Measurements from ENCODE around the gene TGIF2.

DNA sequence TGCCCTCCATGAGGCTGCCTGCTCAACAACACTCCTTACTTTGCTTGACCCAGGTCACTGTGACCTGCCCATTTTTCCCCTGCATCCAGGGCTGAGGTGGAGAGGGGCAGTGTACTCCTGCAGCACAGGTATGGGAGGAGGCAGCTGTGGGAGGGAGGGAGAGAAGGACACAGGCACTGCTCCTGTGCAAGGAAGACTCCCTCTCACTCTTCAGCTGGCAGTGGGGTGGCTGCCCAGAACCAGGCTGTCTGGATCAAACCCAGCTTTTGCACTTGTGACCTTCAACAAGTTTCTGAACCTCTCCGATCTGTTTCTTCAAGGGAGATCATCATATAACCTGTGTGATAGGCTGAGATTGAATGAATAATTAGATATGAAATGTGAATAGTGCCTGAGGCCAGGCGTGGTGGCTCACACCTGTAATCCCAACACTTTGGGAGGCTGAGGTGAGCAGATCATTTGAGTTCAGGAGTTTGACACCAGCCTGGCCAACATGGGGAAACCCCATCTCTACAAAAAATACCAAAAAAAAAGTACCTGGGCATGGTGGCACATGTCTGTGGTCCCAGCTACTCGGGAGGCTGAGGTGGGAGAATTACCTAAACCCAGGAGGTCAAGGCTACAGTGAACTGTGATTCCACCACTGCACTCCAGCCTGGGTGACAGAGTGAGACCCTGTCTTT, 14.1 kb downstream of the TGIF2 start:
- TF ChIP-seq, protein P1, sequence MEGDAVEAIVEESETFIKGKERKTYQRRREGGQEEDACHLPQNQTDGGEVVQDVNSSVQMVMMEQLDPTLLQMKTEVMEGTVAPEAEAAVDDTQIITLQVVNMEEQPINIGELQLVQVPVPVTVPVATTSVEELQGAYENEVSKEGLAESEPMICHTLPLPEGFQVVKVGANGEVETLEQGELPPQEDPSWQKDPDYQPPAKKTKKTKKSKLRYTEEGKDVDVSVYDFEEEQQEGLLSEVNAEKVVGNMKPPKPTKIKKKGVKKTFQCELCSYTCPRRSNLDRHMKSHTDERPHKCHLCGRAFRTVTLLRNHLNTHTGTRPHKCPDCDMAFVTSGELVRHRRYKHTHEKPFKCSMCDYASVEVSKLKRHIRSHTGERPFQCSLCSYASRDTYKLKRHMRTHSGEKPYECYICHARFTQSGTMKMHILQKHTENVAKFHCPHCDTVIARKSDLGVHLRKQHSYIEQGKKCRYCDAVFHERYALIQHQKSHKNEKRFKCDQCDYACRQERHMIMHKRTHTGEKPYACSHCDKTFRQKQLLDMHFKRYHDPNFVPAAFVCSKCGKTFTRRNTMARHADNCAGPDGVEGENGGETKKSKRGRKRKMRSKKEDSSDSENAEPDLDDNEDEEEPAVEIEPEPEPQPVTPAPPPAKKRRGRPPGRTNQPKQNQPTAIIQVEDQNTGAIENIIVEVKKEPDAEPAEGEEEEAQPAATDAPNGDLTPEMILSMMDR (optimal IDR thresholded peaks at IDR 0.05 in 1 of 3, IDR thresholded peaks at IDR 0.05 in 1 of 3, conservative IDR thresholded peaks at IDR 0.05 in 1 of 3; ENCODE audit: extremely low read depth in 1 of 3, insufficient read depth in 2 of 3, low read length in 3 of 3), result no peak
- no peak for TF ChIP-seq EZH2 (IDR thresholded peaks at IDR 0.05; ENCODE audit: low read length)

Measured in keratinocyte (primary cell).